A549 (cell line): ENCODE results near the gene APAF1.

ENCODE experiments used
- EP300 ChIP-seq, 2 experiments: fragments of >200 bp; sonication (Bioruptor Twin); formaldehyde crosslinking; IDR thresholded peaks; 2 replicates in 1 of 2; 3 replicates in 1 of 2; pipeline ENCODE4 v1.6.1; 2016 to 2017
- NFE2L2 ChIP-seq: fragments of 150-350 bp; conservative IDR thresholded peaks from 2 replicates; pipeline ENCODE4 v1.6.1; 2014; ENCODE audit warnings: low read length

- TF ChIP-seq EP300 (IDR thresholded peaks at IDR 0.05) = no peak
- TF ChIP-seq NFE2L2 = no peak
Measured at GRCh38 chr12:98733667-98734350, 88.7 kb downstream of the APAF1 start.
